ENCODE data around the gene ARL8A.

Gene ARL8A

DNA sequence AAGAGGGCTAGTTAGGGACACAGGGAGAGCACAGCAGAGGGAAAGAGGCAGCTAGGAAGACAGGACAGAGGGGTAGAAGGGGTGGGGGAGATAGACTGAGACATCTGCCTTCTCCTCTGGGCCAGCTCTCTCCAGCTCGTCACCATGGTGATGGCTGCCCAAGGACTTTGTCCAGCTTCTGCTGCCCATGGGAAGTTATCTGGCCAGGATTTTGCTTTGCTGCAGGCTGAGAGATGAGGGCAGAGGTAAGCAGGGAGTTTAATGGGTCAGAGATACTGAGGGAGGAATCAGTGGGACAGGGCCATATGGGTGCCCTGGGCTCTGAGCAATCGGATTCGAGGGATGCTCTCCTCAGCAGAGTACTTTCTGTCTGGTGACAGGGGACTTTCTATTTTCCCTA, 56.3 kb downstream of the ARL8A start:
- TF ChIP-seq CTCF (IDR thresholded peaks at IDR 0.05; ENCODE audit: borderline replicate concordance, control extremely low read depth, extremely low read depth, insufficient read depth, missing control alignments): no peak
- DNase-seq (ENCODE audit: low spot score): no peak
- in situ Hi-C loops (cut with MboI; ENCODE audit: low sequenced_read_pairs, unreplicated experiment): no loop called here

- DNase-seq (ENCODE audit: low spot score): no peak
- in situ Hi-C loops (cut with MboI; ENCODE audit: low sequenced_read_pairs, unreplicated experiment): no loop called here
- TF ChIP-seq CTCF (IDR thresholded peaks at IDR 0.05; ENCODE audit: borderline replicate concordance, control extremely low read depth, extremely low read depth, insufficient read depth, missing control alignments): no peak
Measured at GRCh38 chr1:202086579-202087350, 57.8 kb downstream of the ARL8A start.

GRCh38 chr1:202085682-202086373, 58.7 kb downstream of the ARL8A start:
- TF ChIP-seq CTCF (IDR thresholded peaks at IDR 0.05; ENCODE audit: borderline replicate concordance, control extremely low read depth, extremely low read depth, insufficient read depth, missing control alignments): no peak
- in situ Hi-C loops (cut with MboI; ENCODE audit: low sequenced_read_pairs, unreplicated experiment): no loop called here
- DNase-seq (ENCODE audit: low spot score): no peak

DNA sequence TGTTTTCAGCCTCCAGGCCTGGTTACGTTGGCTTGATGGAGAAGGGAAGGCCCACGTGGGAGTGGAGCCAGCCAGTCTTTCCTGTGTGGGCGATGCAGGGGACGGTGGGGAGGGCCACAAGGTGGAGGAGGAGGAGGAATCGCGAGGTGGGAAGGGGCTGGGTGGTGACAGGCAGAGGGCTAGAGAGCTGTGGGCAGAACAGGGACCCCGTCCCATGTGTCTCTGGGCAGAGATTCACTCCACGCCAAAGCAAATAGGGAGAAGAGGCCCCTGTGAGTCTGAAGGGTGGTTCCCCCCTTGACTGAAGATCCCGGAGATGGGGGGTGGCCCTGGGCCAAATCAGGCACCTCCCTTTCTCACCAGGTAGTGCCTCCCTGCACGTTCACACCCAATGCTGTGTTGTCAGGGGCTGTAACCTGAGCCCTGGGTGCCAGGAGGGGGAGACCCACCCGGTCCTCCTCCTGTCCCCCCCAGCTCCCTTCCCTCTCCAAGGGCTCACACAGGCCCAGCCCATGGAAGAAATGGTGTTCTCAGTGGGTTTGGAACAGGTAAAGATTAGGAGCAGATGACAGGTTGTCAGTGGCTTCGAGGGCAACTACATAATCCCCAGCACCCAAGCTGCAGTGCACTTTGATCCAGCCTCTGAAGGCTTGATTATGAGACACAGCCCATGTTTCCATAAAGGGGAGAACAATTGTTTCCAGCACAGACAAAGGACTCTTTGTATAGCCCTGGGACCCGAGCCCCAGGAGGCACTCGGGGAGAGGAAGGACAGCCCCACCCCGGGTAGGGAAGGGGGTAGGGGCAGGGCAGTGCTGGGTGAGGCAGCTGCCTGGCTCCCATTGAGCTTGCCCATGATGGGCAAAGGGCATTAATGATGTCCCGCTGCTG, 59.5 kb downstream of the ARL8A start:
- in situ Hi-C loops (cut with MboI; ENCODE audit: low sequenced_read_pairs, unreplicated experiment): no loop called here
- no peak for TF ChIP-seq CTCF (IDR thresholded peaks at IDR 0.05; ENCODE audit: borderline replicate concordance, control extremely low read depth, extremely low read depth, insufficient read depth, missing control alignments)
- no peak for DNase-seq (ENCODE audit: low spot score)

Measured in GM13976 (cell line).